ENCODE results near the gene CNST. TPM values are rescaled to one million over a fixed set of nuclear protein-coding genes. Genes with fewer than 3 reads are reported as not detected.

CNST gene
- total and polyA plus RNA-seq, 2 donors from 2014 or later: 5.6 to 24.1 TPM

GRCh38 chr1:246573491-246573890 lies 7.2 kb downstream of the CNST start:
- DNase-seq: no peak
- FAIRE-seq: no peak
- Histone ChIP-seq H3K27me3 (ENCODE audit: control insufficient read depth, insufficient read depth, low read length) (no peaks in the 10 kb centered on the region), H3K9me3 (ENCODE audit: control insufficient read depth in 2 of 3, insufficient read depth in 1 of 3, low read length in 3 of 3) (no peaks in the 10 kb centered on the region), H3K9ac (ENCODE audit: low read length in 3 of 3) (no peak overlapping the region), H3K4me1 (ENCODE audit: control insufficient read depth in 2 of 3, insufficient read depth in 2 of 3, low read depth in 1 of 3, low read length in 3 of 3) (peaks cover 0 to 17% (median 5%) of the 10 kb centered on the region in 3 donors), H3K36me3 (ENCODE audit: control insufficient read depth in 2 of 3, insufficient read depth in 3 of 3, low read length in 3 of 3) (no peaks in the 10 kb centered on the region), H3K4me3 (ENCODE audit: low read length in 3 of 3) (no peak overlapping the region), H3K27ac (ENCODE audit: low read depth in 2 of 2, low read length in 2 of 2) (no peak overlapping the region)
- TF ChIP-seq, protein P1, sequence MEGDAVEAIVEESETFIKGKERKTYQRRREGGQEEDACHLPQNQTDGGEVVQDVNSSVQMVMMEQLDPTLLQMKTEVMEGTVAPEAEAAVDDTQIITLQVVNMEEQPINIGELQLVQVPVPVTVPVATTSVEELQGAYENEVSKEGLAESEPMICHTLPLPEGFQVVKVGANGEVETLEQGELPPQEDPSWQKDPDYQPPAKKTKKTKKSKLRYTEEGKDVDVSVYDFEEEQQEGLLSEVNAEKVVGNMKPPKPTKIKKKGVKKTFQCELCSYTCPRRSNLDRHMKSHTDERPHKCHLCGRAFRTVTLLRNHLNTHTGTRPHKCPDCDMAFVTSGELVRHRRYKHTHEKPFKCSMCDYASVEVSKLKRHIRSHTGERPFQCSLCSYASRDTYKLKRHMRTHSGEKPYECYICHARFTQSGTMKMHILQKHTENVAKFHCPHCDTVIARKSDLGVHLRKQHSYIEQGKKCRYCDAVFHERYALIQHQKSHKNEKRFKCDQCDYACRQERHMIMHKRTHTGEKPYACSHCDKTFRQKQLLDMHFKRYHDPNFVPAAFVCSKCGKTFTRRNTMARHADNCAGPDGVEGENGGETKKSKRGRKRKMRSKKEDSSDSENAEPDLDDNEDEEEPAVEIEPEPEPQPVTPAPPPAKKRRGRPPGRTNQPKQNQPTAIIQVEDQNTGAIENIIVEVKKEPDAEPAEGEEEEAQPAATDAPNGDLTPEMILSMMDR (IDR thresholded peaks at IDR 0.05; ENCODE audit: borderline replicate concordance, extremely low read depth, insufficient read depth): no peak
- intact Hi-C loops (cut with DNase I): no loop called here

GRCh38 chr1:246576709-246577032 lies 10.4 kb downstream of the CNST start:
- Histone ChIP-seq H3K27ac (ENCODE audit: low read depth in 2 of 2, low read length in 2 of 2) (no peak overlapping the region), H3K9ac (ENCODE audit: low read length in 3 of 3) (no peak overlapping the region), H3K4me3 (ENCODE audit: low read length in 3 of 3) (no peak overlapping the region), H3K9me3 (ENCODE audit: control insufficient read depth in 2 of 3, insufficient read depth in 1 of 3, low read length in 3 of 3) (no peaks in the 10 kb centered on the region), H3K36me3 (ENCODE audit: control insufficient read depth in 2 of 3, insufficient read depth in 3 of 3, low read length in 3 of 3) (no peaks in the 10 kb centered on the region), H3K4me1 (ENCODE audit: control insufficient read depth in 2 of 3, insufficient read depth in 2 of 3, low read depth in 1 of 3, low read length in 3 of 3) (peaks cover 0 to 2% (median 0%) of the 10 kb centered on the region in 3 donors), H3K27me3 (ENCODE audit: control insufficient read depth, insufficient read depth, low read length) (no peaks in the 10 kb centered on the region)
- TF ChIP-seq, protein P1 (IDR thresholded peaks at IDR 0.05; ENCODE audit: borderline replicate concordance, extremely low read depth, insufficient read depth): no peak
- no peak for DNase-seq
- FAIRE-seq: no peak
- intact Hi-C loops (cut with DNase I): no loop called here

GRCh38 chr1:246577082-246577719 lies 10.9 kb downstream of the CNST start:
- H3K4me3 ChIP-seq (ENCODE audit: low read length in 3 of 3): no peak overlapping the region
- TF ChIP-seq, protein P1 (IDR thresholded peaks at IDR 0.05; ENCODE audit: borderline replicate concordance, extremely low read depth, insufficient read depth): no peak
- H3K27ac ChIP-seq (ENCODE audit: low read depth in 2 of 2, low read length in 2 of 2): no peak overlapping the region

DNA sequence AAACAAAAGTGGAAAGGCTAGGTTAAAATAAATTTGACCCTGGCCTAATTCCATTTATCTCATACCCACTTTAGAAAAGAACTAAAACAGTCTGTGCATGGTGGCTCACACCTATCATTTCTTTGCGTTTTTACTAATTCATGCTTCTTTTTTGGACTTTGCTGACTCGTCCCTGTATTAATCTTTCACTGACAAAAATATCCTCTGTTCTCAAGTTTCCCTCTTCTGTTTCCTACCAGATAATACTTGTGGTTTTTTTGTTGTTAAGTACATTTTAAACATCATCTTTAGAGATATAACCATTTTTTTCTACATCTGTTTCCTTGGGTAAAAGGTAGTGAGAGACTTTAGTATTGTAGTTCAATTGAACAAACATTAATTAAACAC lies 11.5 kb downstream of the CNST start:
- DNase-seq: no peak
- H3K27me3 ChIP-seq (ENCODE audit: control insufficient read depth, insufficient read depth, low read length): no peaks in the 10 kb centered on the region
- intact Hi-C loops (cut with DNase I): no loop called here
- peaks cover 0 to 3% (median 2%) of the 10 kb centered on the region in 3 donors for H3K4me1 ChIP-seq (ENCODE audit: control insufficient read depth in 2 of 3, insufficient read depth in 2 of 3, low read depth in 1 of 3, low read length in 3 of 3)
- H3K27ac ChIP-seq (ENCODE audit: low read depth in 2 of 2, low read length in 2 of 2): no peak overlapping the region
- TF ChIP-seq, protein P1 (IDR thresholded peaks at IDR 0.05; ENCODE audit: borderline replicate concordance, extremely low read depth, insufficient read depth): no peak
- H3K9me3 ChIP-seq (ENCODE audit: control insufficient read depth in 2 of 3, insufficient read depth in 1 of 3, low read length in 3 of 3): no peaks in the 10 kb centered on the region
- H3K36me3 ChIP-seq (ENCODE audit: control insufficient read depth in 2 of 3, insufficient read depth in 3 of 3, low read length in 3 of 3): no peaks in the 10 kb centered on the region
- no peak overlapping the region for H3K4me3 ChIP-seq (ENCODE audit: low read length in 3 of 3)
- H3K9ac ChIP-seq (ENCODE audit: low read length in 3 of 3): no peak overlapping the region
- FAIRE-seq: no peak

More at GRCh38 chr1:246577082-246577719, 10.9 kb downstream of the CNST start:
- no peak for FAIRE-seq
- Histone ChIP-seq H3K36me3 (ENCODE audit: control insufficient read depth in 2 of 3, insufficient read depth in 3 of 3, low read length in 3 of 3) (no peaks in the 10 kb centered on the region), H3K9ac (ENCODE audit: low read length in 3 of 3) (no peak overlapping the region), H3K27me3 (ENCODE audit: control insufficient read depth, insufficient read depth, low read length) (no peaks in the 10 kb centered on the region), H3K4me1 (ENCODE audit: control insufficient read depth in 2 of 3, insufficient read depth in 2 of 3, low read depth in 1 of 3, low read length in 3 of 3) (no peaks in the 10 kb centered on the region), H3K9me3 (ENCODE audit: control insufficient read depth in 2 of 3, insufficient read depth in 1 of 3, low read length in 3 of 3) (no peaks in the 10 kb centered on the region)
- intact Hi-C loops (cut with DNase I): no loop called here
- no peak for DNase-seq

All from kidney (tissue), 14 donors.